Measurements from ENCODE around the gene LYSET. TPM values are rescaled to one million over a fixed set of nuclear protein-coding genes. Genes with fewer than 3 reads are reported as not detected.
"Not testable (repeated sequence)": the region's sequence is repeated elsewhere in the genome, so short reads cannot be mapped to it uniquely, and the experiment has no call there.

LYSET gene
- total RNA-seq, 1 experiment from 2014 or later, result 5.7 TPM

DNA sequence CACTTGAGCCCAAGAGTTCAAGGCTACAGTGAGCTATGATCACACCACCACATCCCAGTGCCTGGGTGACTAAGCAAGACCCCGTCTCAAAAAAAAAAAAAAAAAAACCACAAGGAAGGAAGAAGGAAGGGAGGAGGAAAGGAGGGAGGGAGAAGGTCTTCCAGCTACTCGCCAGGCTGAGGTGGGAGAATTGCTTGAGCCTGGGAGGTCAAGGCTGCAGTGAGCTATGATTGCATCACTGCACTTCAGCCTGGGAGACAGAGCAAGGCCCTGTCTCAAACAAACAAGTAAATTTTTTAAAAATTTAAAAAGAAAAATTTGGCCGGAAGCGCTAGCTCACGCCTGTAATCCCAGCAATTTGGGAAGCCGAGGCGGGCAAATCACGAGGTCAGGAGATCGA is 16.5 kb upstream of the LYSET start:
- DNase-seq (ENCODE audit: low spot score), result not testable (repeated sequence)

GRCh38 chr14:93169619-93170018 is 15.5 kb upstream of the LYSET start:
- DNase-seq (ENCODE audit: low spot score), result not testable (repeated sequence)

- DNase-seq (ENCODE audit: low spot score), result not testable (repeated sequence)
These were observed 15.0 kb upstream of the LYSET start for GRCh38 chr14:93170141-93170540.

DNA sequence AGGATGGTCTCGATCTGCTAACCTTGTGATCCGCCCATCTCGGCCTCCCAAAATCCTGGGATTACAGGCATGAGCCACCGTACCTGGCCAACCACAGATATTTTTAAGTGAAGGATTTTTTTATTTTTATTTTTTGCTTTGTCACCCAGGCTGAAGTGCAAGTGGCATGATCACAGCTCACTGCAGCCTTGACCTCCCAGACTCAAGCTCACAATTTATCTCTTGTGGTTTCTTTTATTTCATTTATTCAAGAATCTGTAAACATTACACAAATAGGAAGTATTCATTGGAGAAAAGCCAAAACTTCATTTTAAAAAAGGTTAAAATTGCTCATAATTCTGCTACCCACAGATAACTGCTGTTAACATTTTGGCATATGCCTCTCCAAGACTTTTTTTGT is 13.7 kb upstream of the LYSET start:
- DNase-seq (ENCODE audit: low spot score), result no peak

GRCh38 chr14:93173943-93174395 is 11.1 kb upstream of the LYSET start:
- peak; percentile 3 for DNase-seq (ENCODE audit: low spot score)

DNA sequence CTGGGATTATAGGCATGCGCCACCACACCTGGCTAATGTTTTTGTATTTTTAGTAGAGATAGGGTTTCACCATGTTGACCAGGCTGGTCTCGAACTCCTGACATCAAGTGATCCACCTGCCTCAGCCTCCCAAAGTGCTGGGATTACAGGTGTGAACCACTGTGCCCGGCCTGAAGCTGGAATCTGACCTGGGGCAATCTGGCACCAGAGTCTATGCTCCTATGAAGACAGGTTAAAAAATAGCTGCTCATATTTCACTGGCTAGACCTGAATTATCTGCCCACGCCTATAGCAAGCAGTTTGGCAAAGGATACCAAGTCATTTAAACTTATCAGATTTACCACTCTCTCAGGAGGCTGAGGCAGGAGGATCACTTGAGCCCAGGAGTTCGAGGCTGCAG is 10.4 kb upstream of the LYSET start:
- DNase-seq (ENCODE audit: low spot score), result not testable (repeated sequence)

DNA sequence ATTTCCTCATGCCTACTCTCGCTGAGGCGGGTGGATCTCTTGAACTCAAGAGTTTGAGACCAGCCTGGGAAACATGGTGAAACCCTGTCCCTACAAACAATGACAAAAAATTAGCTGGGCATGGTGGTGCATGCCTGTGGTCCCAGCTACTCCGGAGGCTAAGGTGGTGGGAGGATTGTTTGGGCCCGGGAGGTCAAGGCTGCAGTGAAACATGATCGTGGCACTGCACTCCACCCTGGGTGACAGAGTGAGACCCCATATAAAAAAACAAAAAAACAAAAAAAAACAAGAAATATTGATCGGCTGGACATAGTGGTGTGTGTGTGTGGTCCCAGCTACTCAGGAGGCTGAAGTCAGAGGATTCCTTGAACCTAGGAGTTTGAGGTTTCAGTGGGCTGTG is 9.6 kb upstream of the LYSET start:
- no peak for DNase-seq (ENCODE audit: low spot score)

- peak; percentile 23 for DNase-seq (ENCODE audit: low spot score)
These were observed 1.4 kb upstream of the LYSET start for GRCh38 chr14:93183596-93184317.

- DNase-seq (ENCODE audit: low spot score), result no peak
These were observed 218 bp downstream of the LYSET start for GRCh38 chr14:93185349-93185720.

- no peak for DNase-seq (ENCODE audit: low spot score)
These were observed 1.3 kb downstream of the LYSET start for GRCh38 chr14:93186466-93186865.

DNA sequence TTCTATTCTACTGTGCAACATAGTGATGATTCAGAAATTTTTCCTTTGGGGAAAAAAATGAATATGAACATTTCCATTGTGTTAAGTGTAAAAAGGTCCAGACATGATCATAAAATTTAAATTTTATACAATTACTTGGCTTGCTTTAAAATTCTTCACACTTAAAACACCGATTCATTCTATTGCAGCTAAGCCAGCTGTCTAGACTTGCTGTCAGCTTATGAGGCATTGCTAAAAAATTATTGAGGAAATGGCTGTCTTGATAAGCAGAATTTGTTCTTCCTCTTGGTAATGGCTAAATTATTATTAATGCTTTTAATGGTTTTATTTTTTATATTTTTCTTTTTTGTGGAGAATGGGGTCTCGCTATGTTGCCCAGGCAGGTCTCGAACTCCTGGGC is 1.8 kb downstream of the LYSET start:
- no peak for DNase-seq (ENCODE audit: low spot score)

GRCh38 chr14:93195316-93195999 is 10.3 kb downstream of the LYSET start:
- no peak for DNase-seq (ENCODE audit: low spot score)

GRCh38 chr14:93199031-93199430 is 13.9 kb downstream of the LYSET start:
- no peak for DNase-seq (ENCODE audit: low spot score)

- no peak for DNase-seq (ENCODE audit: low spot score)
These were observed 15.4 kb downstream of the LYSET start for GRCh38 chr14:93200553-93200952.

DNA sequence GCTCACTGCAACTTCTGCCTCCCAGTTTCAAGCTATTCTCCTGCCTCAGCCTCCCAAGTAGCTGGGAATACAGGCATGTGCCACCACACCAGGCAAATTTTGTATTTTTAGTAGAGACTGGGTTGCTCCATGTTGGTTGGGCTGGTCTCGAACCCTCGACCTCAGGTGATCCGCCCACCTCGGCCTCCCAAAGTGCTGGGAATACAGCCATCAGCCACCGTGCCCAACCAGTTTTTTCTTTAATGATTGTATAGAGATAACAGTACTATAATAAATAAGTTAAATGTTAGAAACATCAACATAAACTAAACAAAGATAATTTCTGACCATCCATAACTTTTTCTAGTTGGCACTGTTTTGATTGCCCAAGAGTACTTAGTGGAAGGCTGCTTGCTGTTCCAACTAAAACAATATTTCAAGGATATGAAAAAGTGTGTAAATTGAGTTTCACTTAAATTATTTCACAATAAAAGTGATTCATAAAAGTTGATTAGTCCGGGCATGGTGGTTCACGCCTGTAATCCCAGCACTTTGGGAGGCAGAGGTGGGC is 16.1 kb downstream of the LYSET start:
- DNase-seq (ENCODE audit: low spot score), result no peak

GRCh38 chr14:93206793-93207467 is 21.8 kb downstream of the LYSET start, which contains the start of the genes GON7 and UBR7:
GON7 (minus strand) TSS chr14:93207065; CDS start chr14:93207037, 28 bp downstream.
UBR7 (plus strand) TSS chr14:93207256; CDS start chr14:93207292, 36 bp downstream.
- peak; percentile 93 for DNase-seq (ENCODE audit: low spot score)

DNA sequence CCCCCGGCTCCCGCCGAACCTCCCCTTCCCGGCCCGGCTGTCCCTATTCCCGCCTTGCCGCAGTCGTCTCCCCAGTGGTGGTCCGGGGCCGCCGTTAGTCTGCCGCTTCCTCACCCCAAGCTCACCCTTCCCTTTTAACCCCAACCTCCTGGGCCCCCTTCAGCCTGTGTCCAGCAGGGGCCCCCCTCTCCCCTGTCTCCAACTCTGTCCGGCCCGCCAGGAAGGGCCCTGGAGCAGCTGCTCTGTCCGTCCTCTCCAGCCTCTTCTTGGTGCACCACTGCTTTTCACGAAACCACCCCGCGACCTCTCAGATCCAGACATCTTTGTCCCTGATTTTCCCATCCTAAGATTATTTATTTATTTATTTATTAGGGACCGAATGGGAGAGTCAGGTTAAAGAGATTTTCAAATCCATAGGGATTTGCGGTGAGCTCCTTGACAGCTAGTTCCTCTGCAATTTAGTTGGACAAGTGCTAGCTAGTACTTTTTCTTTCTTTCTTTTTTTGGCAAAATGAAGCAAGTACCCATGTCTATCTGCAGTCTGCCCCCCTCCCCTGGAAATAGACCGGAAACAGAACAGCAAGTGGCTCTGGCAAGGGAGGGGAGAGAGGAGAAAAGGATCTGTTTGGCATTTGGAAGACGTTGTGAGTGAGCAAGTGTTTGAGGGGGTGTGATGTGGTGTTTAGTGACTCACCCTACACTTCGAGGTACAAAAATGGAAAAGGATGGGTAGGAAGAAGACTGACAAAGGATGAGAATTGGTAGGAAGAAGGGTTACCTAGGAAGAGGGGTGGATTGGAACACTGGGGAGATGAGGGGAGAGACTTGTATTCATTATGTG is 22.6 kb downstream of the LYSET start:
- DNase-seq (ENCODE audit: low spot score), result peak; percentile 55

DNA sequence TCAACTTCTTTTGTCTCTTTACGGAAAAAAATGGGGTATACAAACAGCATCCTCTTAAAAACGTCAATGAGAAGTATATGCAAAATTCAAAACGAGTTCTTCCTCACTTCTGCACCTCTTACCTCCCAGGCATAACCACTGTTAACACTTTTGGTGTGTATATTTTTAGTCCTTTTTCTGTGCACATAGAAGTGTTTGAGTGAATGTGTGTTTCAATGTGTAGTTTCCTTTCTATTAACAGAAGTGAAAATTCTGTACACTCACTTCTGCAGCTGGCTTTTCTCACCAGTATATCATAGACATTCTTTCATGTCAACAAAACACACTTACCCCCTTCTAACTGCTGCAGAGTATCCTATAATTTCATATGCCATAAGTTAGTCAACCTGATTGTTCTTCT is 27.3 kb downstream of the LYSET start:
- no peak for DNase-seq (ENCODE audit: low spot score)

DNA sequence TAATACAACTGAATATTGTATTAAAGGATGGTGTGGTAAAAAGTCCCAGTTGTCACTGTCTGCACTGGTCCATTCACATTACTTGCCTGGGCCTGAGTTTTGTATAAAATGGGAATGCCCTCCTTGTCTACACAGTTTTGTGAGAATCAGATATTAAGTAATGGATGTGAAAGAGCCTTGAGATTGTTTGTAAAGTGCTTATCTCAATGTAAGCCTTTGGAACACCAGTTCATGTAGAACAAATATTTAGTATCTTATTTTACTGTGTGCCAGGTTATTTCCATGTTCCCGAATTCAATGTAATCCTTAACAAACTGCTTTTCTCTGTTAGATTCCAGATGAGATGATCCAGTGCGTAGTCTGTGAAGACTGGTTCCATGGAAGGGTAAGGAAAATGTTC is 29.5 kb downstream of the LYSET start:
- DNase-seq (ENCODE audit: low spot score), result no peak

DNA sequence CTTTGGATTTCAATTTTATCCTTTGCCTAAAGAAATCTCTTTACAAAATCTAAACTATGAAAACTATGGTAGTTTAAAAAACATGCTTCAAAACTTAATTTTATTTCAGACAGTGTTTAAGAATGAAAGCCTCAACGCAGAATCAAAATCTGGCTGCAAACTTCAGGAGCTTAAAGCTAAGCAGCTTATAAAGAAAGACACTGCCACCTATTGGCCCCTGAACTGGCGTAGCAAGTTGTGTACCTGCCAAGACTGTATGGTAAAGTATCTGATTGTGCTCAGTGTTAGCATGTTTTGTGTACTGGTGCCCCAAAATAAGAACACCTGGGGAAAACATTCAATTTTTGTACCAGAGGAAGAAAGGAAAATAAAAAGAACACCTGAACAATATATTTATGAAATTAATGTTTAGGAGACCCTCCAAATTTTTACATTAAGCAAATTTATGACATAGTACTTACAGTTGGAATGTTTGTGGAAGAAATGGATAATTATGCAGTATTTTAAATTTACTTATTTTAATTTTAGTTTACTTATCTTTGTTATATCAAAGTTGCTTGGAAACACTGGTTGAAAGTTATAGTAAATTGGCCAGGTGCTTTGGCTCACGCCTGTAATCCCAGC is 34.1 kb downstream of the LYSET start:
- DNase-seq (ENCODE audit: low spot score), result peak; percentile 48

DNA sequence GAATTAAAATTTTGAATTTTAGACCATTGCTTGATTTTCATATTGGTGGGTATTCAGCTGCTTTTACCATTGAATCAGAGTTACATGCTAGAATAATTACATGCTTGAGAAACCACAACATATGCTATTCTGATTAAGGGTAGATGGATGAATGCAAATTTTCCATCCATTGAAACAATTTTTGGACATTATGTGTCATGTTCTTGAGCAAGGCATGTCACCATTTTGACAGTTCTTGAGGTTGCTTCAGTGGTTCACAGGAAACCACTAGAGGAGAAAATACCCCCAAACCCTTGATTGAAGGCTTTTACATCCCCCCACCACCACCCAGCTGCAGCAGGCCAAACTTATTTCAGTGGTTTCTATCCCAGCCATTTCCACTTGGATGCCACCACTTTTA is 35.4 kb downstream of the LYSET start:
- DNase-seq (ENCODE audit: low spot score), result no peak
